PFSK-1 (cell line): ENCODE measurements around the gene TEX2.

Experiments
- FOXP2 ChIP-seq: optimal IDR thresholded peaks from 2 replicates; pipeline ENCODE3; 2011; ENCODE audit warnings: borderline replicate concordance, control low read depth, inconsistent platforms; ENCODE audit not compliant: insufficient read depth; ENCODE audit errors: extremely low read length, extremely low read depth
- POLR2AphosphoS5 ChIP-seq: IDR thresholded peaks from 2 replicates; pipeline ENCODE4 v1.6.1; 2012; ENCODE audit warnings: low read depth, mild to moderate bottlenecking, control low read depth, low read length, moderate library complexity
- TF ChIP-seq, protein P1 (sequence below), 2 experiments: IDR thresholded peaks; 2 replicates each; pipeline versions ENCODE4 v1.6.1 to v1.8.0; 2011 to 2012; ENCODE audit warnings: low read depth in 2 of 2, low read length in 2 of 2, control low read depth in 1 of 2, inconsistent platforms in 1 of 2, mild to moderate bottlenecking in 1 of 2, moderate library complexity in 1 of 2; ENCODE audit not compliant: insufficient read depth in 1 of 2

- TF ChIP-seq POLR2AphosphoS5, result no peak
- no peak for TF ChIP-seq FOXP2
- TF ChIP-seq, protein P1, sequence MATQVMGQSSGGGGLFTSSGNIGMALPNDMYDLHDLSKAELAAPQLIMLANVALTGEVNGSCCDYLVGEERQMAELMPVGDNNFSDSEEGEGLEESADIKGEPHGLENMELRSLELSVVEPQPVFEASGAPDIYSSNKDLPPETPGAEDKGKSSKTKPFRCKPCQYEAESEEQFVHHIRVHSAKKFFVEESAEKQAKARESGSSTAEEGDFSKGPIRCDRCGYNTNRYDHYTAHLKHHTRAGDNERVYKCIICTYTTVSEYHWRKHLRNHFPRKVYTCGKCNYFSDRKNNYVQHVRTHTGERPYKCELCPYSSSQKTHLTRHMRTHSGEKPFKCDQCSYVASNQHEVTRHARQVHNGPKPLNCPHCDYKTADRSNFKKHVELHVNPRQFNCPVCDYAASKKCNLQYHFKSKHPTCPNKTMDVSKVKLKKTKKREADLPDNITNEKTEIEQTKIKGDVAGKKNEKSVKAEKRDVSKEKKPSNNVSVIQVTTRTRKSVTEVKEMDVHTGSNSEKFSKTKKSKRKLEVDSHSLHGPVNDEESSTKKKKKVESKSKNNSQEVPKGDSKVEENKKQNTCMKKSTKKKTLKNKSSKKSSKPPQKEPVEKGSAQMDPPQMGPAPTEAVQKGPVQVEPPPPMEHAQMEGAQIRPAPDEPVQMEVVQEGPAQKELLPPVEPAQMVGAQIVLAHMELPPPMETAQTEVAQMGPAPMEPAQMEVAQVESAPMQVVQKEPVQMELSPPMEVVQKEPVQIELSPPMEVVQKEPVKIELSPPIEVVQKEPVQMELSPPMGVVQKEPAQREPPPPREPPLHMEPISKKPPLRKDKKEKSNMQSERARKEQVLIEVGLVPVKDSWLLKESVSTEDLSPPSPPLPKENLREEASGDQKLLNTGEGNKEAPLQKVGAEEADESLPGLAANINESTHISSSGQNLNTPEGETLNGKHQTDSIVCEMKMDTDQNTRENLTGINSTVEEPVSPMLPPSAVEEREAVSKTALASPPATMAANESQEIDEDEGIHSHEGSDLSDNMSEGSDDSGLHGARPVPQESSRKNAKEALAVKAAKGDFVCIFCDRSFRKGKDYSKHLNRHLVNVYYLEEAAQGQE (IDR thresholded peaks at IDR 0.05; ENCODE audit: insufficient read depth in 1 of 2, low read depth in 2 of 2, low read length in 2 of 2), result no peak
Measured at GRCh38 chr17:64177311-64178010, 85.6 kb downstream of the TEX2 start.
